Measurements from ENCODE around the gene MDC1. TPM values are rescaled to one million over a fixed set of nuclear protein-coding genes. Genes with fewer than 3 reads are reported as not detected.

MDC1 gene
- total and polyA plus RNA-seq, 2 of the 13 experiments (the other 11 are each of a cell fraction or from before 2014, with no cell fraction given) = 8.4 to 14.0 TPM

GRCh38 chr6:30730601-30731435 lies 13.7 kb upstream of the MDC1 start (continued):
- TF ChIP-seq KDM3A (CRISPR knock-in tag; IDR thresholded peaks at IDR 0.05; ENCODE audit: low read depth) (peak; percentile 82), ZNF788 (CRISPR knock-in tag; IDR thresholded peaks at IDR 0.05; ENCODE audit: borderline replicate concordance) (peak; percentile 35; the same call in 1 of the 2 replicates), ZFP36L2 (CRISPR knock-in tag; IDR thresholded peaks at IDR 0.05) (no peak), FOXP4 (CRISPR knock-in tag; IDR thresholded peaks at IDR 0.05) (no peak), ZNF703 (CRISPR knock-in tag; IDR thresholded peaks at IDR 0.05; ENCODE audit: borderline replicate concordance) (no peak), PHF8 (CRISPR knock-in tag; IDR thresholded peaks at IDR 0.05) (0 out of 2 replicates have a peak, but pooled peaks have one; percentile 27), AGO1 (IDR thresholded peaks at IDR 0.05; ENCODE audit: low read depth, low read length, poor library complexity, severe bottlenecking) (peak; percentile 60), MIER2 (CRISPR knock-in tag; IDR thresholded peaks at IDR 0.05) (no peak), RNF219 (CRISPR knock-in tag; IDR thresholded peaks at IDR 0.05) (no peak), HNF1B (CRISPR knock-in tag; IDR thresholded peaks at IDR 0.05) (no peak)
- TF ChIP-seq, protein P1, sequence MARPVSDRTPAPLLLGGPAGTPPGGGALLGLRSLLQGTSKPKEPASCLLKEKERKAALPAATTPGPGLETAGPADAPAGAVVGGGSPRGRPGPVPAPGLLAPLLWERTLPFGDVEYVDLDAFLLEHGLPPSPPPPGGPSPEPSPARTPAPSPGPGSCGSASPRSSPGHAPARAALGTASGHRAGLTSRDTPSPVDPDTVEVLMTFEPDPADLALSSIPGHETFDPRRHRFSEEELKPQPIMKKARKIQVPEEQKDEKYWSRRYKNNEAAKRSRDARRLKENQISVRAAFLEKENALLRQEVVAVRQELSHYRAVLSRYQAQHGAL (CRISPR knock-in tag; IDR thresholded peaks at IDR 0.05; ENCODE audit: not compliant biosample characterization) = no peak
- TF ChIP-seq, protein P2, sequence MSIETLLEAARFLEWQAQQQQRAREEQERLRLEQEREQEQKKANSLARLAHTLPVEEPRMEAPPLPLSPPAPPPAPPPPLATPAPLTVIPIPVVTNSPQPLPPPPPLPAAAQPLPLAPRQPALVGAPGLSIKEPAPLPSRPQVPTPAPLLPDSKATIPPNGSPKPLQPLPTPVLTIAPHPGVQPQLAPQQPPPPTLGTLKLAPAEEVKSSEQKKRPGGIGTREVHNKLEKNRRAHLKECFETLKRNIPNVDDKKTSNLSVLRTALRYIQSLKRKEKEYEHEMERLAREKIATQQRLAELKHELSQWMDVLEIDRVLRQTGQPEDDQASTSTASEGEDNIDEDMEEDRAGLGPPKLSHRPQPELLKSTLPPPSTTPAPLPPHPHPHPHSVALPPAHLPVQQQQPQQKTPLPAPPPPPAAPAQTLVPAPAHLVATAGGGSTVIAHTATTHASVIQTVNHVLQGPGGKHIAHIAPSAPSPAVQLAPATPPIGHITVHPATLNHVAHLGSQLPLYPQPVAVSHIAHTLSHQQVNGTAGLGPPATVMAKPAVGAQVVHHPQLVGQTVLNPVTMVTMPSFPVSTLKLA (IDR thresholded peaks at IDR 0.05) = 0 out of 2 replicates have a peak, but pooled peaks have one; percentile 17
- TF ChIP-seq, protein P3, sequence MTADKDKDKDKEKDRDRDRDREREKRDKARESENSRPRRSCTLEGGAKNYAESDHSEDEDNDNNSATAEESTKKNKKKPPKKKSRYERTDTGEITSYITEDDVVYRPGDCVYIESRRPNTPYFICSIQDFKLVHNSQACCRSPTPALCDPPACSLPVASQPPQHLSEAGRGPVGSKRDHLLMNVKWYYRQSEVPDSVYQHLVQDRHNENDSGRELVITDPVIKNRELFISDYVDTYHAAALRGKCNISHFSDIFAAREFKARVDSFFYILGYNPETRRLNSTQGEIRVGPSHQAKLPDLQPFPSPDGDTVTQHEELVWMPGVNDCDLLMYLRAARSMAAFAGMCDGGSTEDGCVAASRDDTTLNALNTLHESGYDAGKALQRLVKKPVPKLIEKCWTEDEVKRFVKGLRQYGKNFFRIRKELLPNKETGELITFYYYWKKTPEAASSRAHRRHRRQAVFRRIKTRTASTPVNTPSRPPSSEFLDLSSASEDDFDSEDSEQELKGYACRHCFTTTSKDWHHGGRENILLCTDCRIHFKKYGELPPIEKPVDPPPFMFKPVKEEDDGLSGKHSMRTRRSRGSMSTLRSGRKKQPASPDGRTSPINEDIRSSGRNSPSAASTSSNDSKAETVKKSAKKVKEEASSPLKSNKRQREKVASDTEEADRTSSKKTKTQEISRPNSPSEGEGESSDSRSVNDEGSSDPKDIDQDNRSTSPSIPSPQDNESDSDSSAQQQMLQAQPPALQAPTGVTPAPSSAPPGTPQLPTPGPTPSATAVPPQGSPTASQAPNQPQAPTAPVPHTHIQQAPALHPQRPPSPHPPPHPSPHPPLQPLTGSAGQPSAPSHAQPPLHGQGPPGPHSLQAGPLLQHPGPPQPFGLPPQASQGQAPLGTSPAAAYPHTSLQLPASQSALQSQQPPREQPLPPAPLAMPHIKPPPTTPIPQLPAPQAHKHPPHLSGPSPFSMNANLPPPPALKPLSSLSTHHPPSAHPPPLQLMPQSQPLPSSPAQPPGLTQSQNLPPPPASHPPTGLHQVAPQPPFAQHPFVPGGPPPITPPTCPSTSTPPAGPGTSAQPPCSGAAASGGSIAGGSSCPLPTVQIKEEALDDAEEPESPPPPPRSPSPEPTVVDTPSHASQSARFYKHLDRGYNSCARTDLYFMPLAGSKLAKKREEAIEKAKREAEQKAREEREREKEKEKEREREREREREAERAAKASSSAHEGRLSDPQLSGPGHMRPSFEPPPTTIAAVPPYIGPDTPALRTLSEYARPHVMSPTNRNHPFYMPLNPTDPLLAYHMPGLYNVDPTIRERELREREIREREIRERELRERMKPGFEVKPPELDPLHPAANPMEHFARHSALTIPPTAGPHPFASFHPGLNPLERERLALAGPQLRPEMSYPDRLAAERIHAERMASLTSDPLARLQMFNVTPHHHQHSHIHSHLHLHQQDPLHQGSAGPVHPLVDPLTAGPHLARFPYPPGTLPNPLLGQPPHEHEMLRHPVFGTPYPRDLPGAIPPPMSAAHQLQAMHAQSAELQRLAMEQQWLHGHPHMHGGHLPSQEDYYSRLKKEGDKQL (CRISPR knock-in tag; IDR thresholded peaks at IDR 0.05; ENCODE audit: low read depth) = no peak

Measured in HepG2 (cell line).